OCI-M2 (cell line): Measurements from ENCODE around the gene DNAJC3.

Source experiments
- DNase-seq: peaks from one replicate; lab custom pipeline; 2025; ENCODE audit not compliant: unreplicated experiment; lab: John Stamatoyannopoulos, UW

Gene DNAJC3, protein sequence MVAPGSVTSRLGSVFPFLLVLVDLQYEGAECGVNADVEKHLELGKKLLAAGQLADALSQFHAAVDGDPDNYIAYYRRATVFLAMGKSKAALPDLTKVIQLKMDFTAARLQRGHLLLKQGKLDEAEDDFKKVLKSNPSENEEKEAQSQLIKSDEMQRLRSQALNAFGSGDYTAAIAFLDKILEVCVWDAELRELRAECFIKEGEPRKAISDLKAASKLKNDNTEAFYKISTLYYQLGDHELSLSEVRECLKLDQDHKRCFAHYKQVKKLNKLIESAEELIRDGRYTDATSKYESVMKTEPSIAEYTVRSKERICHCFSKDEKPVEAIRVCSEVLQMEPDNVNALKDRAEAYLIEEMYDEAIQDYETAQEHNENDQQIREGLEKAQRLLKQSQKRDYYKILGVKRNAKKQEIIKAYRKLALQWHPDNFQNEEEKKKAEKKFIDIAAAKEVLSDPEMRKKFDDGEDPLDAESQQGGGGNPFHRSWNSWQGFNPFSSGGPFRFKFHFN

DNA sequence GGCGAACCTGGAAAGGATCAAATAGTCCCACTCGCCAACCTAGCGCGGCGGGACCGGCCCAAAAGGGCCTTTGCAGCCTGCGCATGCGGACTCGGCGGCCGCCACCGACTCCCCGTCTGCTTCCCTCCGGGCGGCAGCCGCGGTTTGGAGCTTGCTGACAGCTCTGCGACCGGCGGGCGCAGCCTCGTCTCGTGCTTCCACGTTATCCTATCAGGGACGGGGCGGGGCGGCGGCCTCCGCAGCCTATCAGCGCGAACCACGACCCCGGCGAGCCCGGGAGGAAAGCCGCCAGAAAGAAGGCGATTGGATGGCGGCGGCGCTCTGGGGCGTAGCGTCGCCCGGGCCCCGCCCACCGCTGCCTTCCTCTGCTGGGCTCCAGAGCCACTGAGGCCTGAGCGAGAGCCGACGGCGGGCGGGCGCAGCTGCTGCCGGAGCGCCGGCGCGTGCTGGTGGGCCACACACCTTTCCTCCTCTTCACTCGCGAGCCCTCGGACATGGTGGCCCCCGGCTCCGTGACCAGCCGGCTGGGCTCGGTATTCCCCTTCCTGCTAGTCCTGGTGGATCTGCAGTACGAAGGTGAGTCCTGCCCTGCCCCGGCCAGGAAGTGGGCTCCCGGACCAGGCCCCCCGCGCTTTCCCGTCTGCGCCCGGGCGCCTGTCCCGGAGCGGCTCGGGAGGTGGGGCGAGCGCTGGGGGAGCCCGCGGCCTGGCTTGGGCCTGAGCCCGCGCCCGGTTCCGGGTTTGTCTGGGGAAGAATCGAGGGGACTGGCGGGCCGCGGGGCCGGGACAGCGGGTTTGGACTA is at the start of gene DNAJC3:
Gene DNAJC3 (plus strand): TSS at position 378 of the 802 bp plus-strand sequence. CDS start 117 bp downstream, at position 495.
- DNase-seq, result peak; percentile 74

DNA sequence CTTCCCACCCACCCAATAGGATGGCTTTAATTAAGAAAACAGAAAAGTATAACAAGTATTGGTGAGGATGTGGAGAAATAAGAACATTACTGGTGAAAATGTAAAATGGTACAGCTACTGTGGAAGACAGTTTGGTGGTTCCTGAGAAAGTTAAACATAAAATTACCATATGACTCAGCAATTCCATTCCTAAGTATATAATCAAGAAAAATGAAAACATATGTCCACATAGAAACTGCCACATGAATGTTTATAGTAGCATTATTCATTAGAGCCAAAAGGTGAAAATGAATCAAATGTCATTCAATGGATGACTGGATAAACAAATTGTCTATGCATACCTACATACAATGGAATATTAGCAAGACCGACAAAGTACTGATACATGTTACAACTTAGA is 49.3 kb upstream of the DNAJC3 start:
- DNase-seq, result no peak

DNA sequence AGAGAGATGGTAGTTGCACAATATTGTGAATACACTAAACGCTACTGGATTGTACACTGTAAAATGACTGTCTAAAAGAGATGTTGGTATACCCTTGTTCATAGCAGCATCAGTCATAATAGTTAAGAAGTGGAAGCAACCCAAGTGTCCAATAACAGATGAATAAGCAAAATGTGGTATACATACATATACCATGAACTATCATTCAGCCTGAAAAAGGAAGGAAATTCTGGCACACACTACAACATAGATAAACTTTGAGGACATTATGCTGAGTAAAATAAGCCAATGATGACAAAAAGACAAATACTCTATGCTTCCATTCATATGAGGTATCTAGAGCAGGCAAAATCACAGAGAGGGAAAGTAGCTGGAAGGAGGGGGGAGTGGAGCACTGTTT is 48.5 kb upstream of the DNAJC3 start:
- no peak for DNase-seq

DNA sequence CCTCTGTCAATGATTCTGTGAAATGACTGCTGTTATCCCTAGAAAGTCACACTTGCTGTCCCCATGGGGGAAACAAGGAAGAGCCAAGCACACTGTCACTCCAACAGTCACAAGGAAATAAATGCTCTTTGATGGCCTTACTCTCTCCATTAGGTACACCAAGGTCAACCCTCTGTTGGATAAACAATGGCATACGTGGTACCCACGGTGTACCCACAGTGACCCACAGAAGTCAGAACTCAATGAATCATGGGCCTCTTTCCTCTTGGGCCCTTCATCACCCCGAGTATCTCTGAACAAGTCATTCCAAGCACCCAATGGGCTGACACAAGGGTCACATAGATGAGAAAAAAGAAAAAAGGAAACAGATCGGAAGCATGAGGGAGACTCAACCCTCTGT is 47.9 kb upstream of the DNAJC3 start:
- DNase-seq, result no peak

DNA sequence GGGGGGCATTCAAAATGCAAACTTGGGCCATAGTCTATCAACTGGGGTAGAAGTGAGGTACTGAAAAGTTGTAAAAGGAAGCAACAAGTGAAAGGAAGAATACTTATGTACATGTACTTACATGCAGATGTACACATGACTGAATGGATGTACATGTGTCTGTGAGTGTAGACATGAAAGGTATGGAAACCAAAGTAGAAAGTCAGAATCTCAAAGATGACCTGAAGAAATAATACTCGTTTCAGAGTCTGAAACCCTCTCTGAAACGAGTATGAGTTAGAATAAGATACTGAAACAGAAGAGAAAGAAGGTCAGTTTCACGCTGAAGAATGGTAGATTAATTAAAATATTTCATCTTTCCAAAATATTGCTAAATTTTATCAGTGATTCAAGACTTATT is 46.3 kb upstream of the DNAJC3 start:
- DNase-seq, result no peak

DNA sequence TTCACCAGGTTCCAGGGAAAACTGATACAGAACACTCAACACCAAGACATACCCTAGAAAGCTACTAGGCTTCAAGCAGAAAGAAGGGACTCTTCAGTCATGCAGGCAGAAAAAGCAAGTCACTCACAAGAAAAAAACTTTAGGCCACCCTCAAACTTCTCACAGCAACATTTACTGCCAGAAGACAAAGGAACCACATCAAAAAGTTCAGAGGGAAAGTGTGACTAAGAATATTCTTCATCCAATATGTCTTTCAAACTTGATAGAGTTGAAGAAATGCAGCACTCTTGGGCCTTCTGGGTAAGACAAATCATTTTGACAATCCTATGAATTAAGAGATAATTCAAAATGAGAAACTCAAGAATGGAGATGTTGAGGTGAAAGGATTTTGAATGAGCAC is 40.1 kb upstream of the DNAJC3 start:
- DNase-seq, result no peak

DNA sequence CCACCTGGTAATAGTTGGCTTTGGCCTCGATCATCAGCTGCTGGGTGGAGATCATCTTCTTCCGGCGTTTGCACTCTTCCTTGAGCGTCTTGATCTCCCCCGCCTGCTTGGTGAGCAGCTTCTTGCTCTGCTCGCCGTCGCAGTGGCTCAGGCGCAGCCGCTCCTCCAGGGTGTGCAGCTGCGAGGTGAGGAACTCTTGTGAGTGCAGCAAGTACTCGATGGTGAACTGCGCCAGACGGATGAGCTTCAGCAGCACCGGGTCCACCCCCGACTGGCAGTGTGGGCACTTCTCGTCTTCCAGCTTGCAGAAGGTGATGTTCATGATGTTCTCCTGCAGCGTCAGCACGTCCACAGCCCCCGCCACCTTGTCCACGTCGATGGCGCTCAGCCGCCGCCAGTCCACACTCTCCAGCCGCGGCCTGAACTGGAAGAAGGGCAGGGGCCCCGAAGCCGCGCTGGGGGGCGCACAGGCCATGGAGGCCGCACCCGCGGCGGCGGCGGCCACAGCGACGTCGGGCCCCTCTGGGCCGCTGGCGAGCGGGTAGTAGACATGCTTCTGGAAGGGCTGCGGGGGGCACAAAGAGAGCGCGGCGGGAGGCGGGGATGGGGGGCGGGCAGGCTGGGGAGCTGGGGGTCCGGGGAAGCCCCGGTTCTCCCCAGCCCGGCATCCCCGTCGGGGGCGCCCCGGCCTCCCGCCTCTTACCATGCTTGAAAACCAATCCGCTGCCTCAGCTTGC is 35.5 kb upstream of the DNAJC3 start:
- DNase-seq, result no peak

DNA sequence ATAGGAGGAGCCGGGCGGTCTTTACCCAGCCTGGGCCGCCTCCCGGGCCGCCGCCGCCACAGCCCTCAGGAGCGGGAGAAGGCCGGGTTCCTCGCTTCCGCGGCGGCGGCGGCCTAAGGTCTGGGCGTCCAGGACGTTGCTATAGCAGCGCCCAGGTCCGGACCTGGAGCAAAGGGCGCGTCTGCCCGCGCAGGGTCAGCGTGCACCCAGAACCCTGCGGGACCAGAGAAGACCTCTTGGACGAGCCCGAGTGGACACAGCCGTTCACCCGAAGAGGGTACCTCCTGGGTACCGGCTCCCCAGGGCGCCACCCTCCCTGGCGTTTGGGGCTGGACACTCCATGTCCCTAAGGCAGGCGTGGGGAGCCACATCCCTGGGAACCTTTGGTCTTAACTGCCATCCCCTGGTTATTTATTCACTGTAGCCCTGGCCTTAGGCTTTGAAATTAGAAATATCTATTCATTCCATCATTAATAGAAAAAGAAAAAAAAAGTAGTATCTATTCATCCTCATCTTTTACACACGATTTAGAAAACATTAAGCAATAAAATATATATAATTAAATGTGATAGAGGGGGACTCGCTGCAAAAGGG is 34.8 kb upstream of the DNAJC3 start:
- DNase-seq, result no peak

DNA sequence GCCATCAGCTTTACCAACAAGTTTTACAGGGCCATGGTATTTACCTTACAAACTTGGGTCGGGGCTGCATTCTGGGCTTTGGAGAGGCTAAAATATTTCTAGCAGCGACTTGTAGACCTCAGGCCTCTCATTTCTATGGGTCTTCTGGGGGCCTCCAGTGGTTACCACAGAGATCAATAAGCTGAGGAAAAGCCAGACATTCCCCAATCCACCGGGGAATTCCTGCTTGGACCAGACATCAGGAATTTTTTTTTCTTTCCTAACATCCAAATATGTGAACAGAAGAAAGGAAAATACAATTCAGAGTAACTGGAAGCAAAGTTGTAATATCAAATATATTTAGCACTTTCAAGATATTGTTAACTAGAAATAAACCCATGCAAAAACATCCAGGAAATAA is 33.9 kb upstream of the DNAJC3 start:
- DNase-seq, result no peak

DNA sequence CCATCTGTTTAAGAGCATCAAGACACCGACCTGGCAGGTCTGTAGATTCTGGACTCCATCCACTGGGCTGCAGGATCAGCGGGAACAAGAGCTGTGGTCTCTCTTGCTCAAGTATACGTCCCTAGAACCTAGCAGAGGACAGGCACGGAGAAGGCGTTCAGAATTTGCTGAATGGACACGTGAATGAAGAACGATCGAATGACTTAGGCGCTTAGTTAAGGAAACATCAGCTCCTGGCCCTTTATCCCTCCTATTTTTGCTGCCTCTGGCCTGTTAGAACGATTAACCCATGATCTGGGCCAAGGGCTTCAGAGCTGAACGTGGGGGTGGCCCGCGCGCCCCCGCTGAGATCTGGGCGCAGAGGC is 33.4 kb upstream of the DNAJC3 start:
- peak; percentile 18 for DNase-seq

DNA sequence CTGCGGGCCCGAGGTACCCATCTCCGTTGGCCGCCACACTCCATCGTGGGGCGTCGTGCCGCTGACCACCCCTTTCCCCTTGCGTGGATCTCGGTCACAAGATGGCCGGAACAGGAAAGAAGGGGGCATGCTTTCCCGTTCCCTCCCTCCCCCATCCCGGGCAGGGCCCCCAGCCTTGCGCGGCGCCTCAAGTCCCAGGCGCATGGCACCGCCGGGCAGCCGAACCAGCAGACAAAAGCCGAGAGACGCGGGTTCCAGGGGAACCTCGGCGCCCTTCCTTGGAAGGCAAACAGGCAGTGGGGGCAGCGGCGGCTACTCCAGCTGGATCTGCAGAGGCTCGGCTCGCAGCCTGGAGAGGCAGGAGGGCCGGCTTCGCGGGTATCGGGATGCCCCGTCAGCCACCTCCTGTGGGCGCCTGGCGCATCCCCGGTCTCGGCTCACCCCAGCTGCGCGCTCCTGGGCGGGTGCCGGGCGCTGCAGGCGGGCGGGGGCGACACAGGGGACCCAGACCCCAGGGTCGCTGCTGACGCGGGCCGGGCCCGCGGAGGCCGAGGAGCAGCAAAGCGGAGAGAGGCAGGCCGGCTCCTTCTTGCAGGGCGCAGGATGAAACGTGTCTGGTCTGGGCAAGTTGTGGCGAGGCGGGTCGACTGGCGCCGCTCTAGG is 32.9 kb upstream of the DNAJC3 start:
- no peak for DNase-seq

DNA sequence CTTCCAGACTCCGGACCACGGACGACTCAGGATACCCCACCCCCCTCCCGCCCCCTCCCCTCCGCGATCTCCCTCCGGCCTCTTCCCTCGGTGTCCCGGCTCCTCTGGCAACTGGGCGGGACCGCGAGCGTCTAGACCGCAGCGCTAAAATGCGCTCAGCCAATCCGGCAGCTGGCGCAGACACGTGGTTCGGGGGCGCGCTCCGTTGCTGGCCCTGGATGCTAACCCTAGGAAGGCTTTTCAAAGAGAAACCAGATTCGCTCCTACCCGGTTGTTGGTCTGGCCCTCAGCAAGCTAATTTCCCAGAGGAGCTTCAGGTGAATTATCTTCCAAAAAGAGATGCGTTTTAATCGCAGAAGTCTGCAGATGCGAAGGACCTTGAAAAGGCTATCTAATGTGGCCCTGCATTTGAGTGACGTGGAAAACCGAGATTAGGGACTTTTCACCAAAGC is 32.3 kb upstream of the DNAJC3 start, which contains the start of gene DZIP1:
Gene DZIP1 (minus strand): TSS at position 106 of the 452 bp plus-strand sequence. CDS start 2,677 bp downstream, outside the sequence.
- DNase-seq, result peak; percentile 37

DNA sequence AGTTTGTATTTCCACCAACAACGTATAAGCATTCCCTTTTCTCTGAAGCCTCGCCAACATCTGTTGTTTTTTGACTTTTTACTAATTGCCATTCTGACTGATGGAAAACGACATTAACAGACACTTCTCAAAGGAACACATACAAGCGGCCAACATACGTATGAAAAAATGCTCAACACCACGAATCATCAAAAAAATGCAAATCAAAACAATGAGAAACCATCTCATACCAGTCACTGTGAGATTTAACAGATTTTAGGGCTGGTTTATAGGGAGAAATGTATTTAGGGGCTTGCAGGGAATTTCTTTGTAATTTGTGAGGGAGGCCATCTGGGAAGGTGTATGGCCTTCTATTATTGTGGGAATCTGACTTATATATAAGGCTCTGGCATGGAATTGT is 29.6 kb upstream of the DNAJC3 start:
- no peak for DNase-seq

DNA sequence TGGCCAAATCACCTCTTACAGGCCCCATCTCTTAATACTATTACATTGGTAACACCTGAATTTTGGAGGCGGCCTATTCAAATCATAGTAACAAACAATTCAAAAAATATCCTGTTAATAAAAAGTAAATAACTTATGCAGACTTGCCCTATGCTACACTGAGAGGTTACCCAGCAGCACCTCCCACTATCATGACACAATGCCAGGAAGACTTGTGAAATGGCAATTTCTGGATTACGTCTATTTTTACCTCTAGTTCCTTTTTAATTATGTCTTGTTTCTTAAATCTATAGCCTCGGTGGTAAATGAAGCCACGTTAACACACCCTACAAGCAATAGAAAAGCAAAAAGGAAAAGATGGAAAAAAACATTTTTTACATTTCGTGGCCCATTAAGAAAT is 26.2 kb upstream of the DNAJC3 start:
- DNase-seq, result no peak

DNA sequence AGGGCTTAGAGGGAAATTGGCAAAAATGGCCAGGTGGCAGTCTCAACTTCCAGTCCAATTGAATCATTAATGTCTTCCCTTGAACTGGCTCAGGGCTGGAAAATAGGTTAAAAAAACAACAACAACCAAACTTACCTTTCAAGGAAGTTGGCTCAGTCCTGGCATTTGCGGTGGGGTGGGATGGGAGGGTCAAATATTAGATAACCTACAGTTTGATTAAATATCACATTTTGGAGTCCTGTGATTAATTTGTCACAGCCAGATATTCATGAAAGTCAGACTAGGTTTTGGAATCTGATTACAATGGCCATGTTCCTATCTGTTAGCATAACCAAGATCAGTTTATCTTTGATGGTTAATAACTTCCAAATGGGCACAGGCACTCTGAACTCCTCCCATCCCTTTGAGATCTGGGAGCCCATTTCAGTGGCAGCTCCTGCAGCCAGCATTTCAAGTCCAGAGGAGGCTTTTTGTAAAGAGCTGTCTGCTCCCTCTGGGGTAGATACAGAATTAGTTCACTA is 24.6 kb upstream of the DNAJC3 start:
- no peak for DNase-seq

DNA sequence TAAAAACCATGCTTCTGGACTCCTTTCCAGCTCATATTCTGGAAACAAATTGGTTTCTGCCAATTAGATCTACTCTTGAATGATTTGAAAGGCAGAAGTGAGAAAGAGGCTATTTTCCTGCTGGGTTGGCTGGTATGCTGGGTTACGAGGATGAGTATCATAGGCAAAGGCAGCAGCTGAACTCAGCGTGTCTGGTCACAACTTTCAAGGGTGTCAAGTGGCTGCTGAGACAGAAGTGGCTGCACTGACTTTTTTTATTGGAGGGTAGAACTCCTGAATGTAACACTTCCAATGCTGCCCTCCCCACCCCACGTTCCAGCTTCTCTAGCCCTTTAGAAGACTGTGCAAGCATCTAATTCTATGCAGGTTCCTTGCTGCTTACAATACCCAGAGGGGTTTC is 24.1 kb upstream of the DNAJC3 start:
- no peak for DNase-seq

DNA sequence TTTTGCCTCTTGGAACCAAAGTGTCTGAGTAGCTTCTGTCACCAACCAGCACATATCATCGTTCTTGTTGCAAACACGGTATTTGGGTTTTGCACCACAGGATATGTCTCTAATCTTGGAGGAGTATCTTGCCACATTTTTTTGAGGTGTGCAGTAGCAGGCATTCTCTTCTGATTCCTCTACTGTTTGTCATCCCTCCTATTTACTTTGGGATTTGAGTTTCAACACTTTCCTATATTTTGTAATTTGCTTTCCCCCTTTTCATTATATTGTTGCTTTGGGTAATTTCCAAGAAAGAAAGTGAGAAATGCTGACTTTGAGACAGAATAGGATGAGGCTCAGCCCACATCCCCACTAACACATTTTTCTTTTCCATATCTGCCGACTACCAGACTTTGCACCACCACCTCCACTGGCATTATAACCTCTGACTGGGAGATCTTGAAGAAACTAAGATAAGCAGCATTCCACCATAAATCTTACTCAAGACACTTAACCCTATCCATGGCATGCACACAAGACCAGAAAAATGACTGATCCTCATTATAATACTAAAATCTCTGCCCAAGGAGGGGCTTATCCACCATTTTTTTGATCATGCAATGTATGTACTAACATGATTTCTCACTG is 20.4 kb upstream of the DNAJC3 start:
- DNase-seq, result no peak

DNA sequence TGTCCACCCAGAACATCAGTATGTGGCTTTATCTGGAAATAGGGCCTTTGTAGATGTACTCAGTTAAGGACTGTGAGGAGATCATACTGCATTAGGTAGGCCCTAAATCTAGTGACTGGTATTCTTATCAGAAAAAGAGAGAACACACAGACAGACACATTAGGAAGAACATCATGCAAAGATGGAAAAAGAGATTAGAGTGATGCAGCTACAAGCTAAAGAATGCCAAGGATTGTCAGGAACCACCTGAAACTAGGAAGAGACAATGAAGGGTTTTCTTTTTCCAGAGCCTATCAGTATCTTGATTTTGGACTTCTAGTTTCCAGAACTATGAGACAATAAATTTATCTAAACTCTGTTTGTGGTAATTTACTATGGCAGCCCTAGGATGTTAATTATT is 17.4 kb upstream of the DNAJC3 start:
- DNase-seq, result no peak

DNA sequence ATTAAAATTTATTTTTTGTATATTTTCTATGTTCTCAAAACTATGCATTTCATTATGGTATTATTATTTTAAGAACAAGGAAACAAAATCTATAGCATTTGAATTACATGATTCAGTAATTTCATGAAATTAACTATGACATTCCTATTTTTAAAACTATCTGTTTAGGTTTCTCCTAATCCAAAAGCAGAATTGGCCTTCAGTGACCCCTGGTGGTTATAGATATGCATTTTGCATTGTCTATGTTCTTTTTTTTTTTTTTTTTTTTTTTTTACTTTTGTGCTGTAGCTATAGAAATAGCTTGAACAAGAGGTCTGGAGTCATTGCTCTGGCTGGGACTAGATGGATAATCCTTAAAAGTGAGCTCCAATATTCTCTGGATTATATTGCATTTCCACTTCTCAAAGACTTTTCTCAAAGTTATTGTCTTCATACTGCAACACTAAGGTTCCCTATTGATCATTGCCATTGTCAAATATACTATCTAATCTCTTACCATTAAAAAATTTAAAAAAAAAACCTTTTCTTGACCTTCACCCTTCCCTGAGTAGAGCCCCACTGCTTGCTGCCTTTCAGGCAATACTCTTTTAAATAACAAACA is 15.9 kb upstream of the DNAJC3 start:
- peak; percentile 22 for DNase-seq
